ENCODE data around the gene DYNLT2B.
"Not testable (repeated sequence)": the region's sequence is repeated elsewhere in the genome, so short reads cannot be mapped to it uniquely, and the experiment has no call there.

DYNLT2B gene

GRCh38 chr3:196254376-196255283 lies 63.4 kb downstream of the DYNLT2B start:
- no peaks in the 10 kb centered on the region for H3K36me3 ChIP-seq
- no peak overlapping the region for H3K4me3 ChIP-seq (ENCODE audit: low read depth, low read length)
- H3K27me3 ChIP-seq (ENCODE audit: insufficient read depth, low read depth, severe bottlenecking): no peaks in the 10 kb centered on the region
- no peak for DNase-seq
- no peak for TF ChIP-seq CTCF (IDR thresholded peaks at IDR 0.05; ENCODE audit: low read depth, low read length)
- H3K9me3 ChIP-seq (ENCODE audit: severe bottlenecking): no peaks in the 10 kb centered on the region
- H3K27ac ChIP-seq: no peak overlapping the region

- H3K27me3 ChIP-seq (ENCODE audit: insufficient read depth, low read depth, severe bottlenecking): no peaks in the 10 kb centered on the region
- H3K27ac ChIP-seq: no peak overlapping the region
- H3K36me3 ChIP-seq: no peaks in the 10 kb centered on the region
- no peak for TF ChIP-seq CTCF (IDR thresholded peaks at IDR 0.05; ENCODE audit: low read depth, low read length)
- H3K9me3 ChIP-seq (ENCODE audit: severe bottlenecking): no peaks in the 10 kb centered on the region
- no peak for DNase-seq
- no peak overlapping the region for H3K4me3 ChIP-seq (ENCODE audit: low read depth, low read length)
Observed at GRCh38 chr3:196251918-196252317, 66.1 kb downstream of the DYNLT2B start.

GRCh38 chr3:196246612-196247308 lies 71.3 kb downstream of the DYNLT2B start:
- H3K27ac ChIP-seq: no peak overlapping the region
- H3K4me3 ChIP-seq (ENCODE audit: low read depth, low read length): no peak overlapping the region
- no peaks in the 10 kb centered on the region; the same call in 1 of the 2 replicates for H3K36me3 ChIP-seq
- H3K27me3 ChIP-seq (ENCODE audit: insufficient read depth, low read depth, severe bottlenecking): no peaks in the 10 kb centered on the region
- DNase-seq: no peak
- no peak for TF ChIP-seq CTCF (IDR thresholded peaks at IDR 0.05; ENCODE audit: low read depth, low read length)
- no peaks in the 10 kb centered on the region for H3K9me3 ChIP-seq (ENCODE audit: severe bottlenecking)

- H3K4me3 ChIP-seq (ENCODE audit: low read depth, low read length); H3K36me3 ChIP-seq; H3K27me3 ChIP-seq (ENCODE audit: insufficient read depth, low read depth, severe bottlenecking); H3K9me3 ChIP-seq (ENCODE audit: severe bottlenecking); DNase-seq; H3K27ac ChIP-seq: not testable (repeated sequence)
Observed at GRCh38 chr3:196244166-196244565, 73.9 kb downstream of the DYNLT2B start.

GRCh38 chr3:196241704-196242103 lies 76.3 kb downstream of the DYNLT2B start:
- H3K27me3 ChIP-seq (ENCODE audit: insufficient read depth, low read depth, severe bottlenecking): no peaks in the 10 kb centered on the region
- no peak overlapping the region for H3K27ac ChIP-seq
- TF ChIP-seq CTCF (IDR thresholded peaks at IDR 0.05; ENCODE audit: low read depth, low read length): no peak
- no peak overlapping the region for H3K4me3 ChIP-seq (ENCODE audit: low read depth, low read length)
- no peaks in the 10 kb centered on the region; the same call in 1 of the 2 replicates for H3K36me3 ChIP-seq
- DNase-seq: no peak
- H3K9me3 ChIP-seq (ENCODE audit: severe bottlenecking): no peaks in the 10 kb centered on the region

Data from WERI-Rb-1 (cell line).